MM.1S (cell line): ENCODE results near the gene METAP1D.

ENCODE experiments used
- DNase-seq: peaks from one replicate; pipeline ENCODE4 v3.0.0-alpha.2; 2015
- H2AFZ ChIP-seq: fragments of 300-600 bp; sonication (generic); 2 replicates; pipeline ENCODE4 v1.6.0; 2016; ENCODE audit warnings: antibody characterized with exemption, low read length
- H3F3A ChIP-seq: fragments of 300-600 bp; sonication (generic); 2 replicates; pipeline ENCODE4 v1.6.1; 2016; ENCODE audit warnings: mild to moderate bottlenecking, antibody characterized with exemption, low read length, moderate library complexity, mixed read lengths; ENCODE audit not compliant: insufficient read depth
- H3K27ac ChIP-seq: fragments of 300-600 bp; sonication (generic); 2 replicates; pipeline ENCODE4 v1.5.1; 2016; ENCODE audit warnings: mild to moderate bottlenecking, low read length
- H3K27me3 ChIP-seq: fragments of 300-600 bp; sonication (generic); replicated peaks from 2 replicates; pipeline ENCODE4 v1.6.0; 2016; ENCODE audit warnings: low read length; ENCODE audit not compliant: insufficient read depth
- H3K36me3 ChIP-seq: fragments of 300-600 bp; sonication (generic); replicated peaks from 2 replicates; pipeline ENCODE4 v1.6.1; 2016; ENCODE audit warnings: mild to moderate bottlenecking, low read length, mixed read lengths; ENCODE audit not compliant: insufficient read depth
- H3K4me1 ChIP-seq: fragments of 300-600 bp; sonication (generic); 2 replicates; pipeline ENCODE4 v1.6.1; 2016; ENCODE audit warnings: low read length, mixed read lengths
- H3K4me2 ChIP-seq: fragments of 300-600 bp; sonication (generic); 2 replicates; pipeline ENCODE4 v1.6.0; 2016; ENCODE audit warnings: low read depth, low read length
- H3K4me3 ChIP-seq: fragments of 300-600 bp; sonication (generic); 2 replicates; pipeline ENCODE4 v1.5.1; 2016; ENCODE audit warnings: low read length, mixed read lengths
- H3K79me2 ChIP-seq: fragments of 300-600 bp; sonication (generic); 2 replicates; pipeline ENCODE4 v1.6.1; 2016; ENCODE audit warnings: mixed run types, low read length, mixed read lengths
- H3K9ac ChIP-seq: fragments of 300-600 bp; sonication (generic); 2 replicates; pipeline ENCODE4 v1.6.1; 2016; ENCODE audit warnings: low read length, mixed read lengths
- H3K9me2 ChIP-seq: fragments of 300-600 bp; sonication (generic); replicated peaks from 2 replicates; pipeline ENCODE4 v1.6.1; 2016; ENCODE audit warnings: mild to moderate bottlenecking, low read length, mixed read lengths; ENCODE audit not compliant: insufficient read depth
- H3K9me3 ChIP-seq: fragments of 300-600 bp; sonication (generic); replicated peaks from 2 replicates; pipeline ENCODE4 v1.6.1; 2016; ENCODE audit warnings: mild to moderate bottlenecking, low read length, mixed read lengths; ENCODE audit not compliant: insufficient read depth
- H4K20me1 ChIP-seq: fragments of 300-600 bp; sonication (generic); 2 replicates; pipeline ENCODE4 v1.6.1; 2016; ENCODE audit warnings: mild to moderate bottlenecking, low read length, moderate library complexity, mixed read lengths; ENCODE audit not compliant: insufficient read depth
- CTCF ChIP-seq: fragments of 300-600 bp; sonication (generic); IDR thresholded peaks from 2 replicates; pipeline ENCODE4 v1.5.1; 2016; ENCODE audit warnings: antibody characterized with exemption, low read length, mixed read lengths
- EZH2 ChIP-seq: fragments of 300-600 bp; sonication (generic); optimal IDR thresholded peaks from 2 replicates; pipeline ENCODE3; 2017; ENCODE audit warnings: low read depth, mild to moderate bottlenecking, antibody characterized with exemption, low read length, mixed read lengths
- EZH2phosphoT487 ChIP-seq: fragments of 300-600 bp; sonication (generic); IDR thresholded peaks from 2 replicates; pipeline ENCODE4 v1.6.1; 2018; ENCODE audit warnings: antibody characterized with exemption, low read length

The METAP1D gene

GRCh38 chr2:172096626-172097547 is 97.1 kb downstream of the METAP1D start:
- Histone ChIP-seq H3K4me2 (no peak overlapping the region), H3K27me3 (peaks cover 98% of the 10 kb centered on the region), H3F3A (no peaks in the 10 kb centered on the region), H2AFZ (no peak overlapping the region), H4K20me1 (no peaks in the 10 kb centered on the region), H3K79me2 (no peaks in the 10 kb centered on the region), H3K27ac (no peak overlapping the region), H3K36me3 (no peaks in the 10 kb centered on the region), H3K4me1 (no peaks in the 10 kb centered on the region), H3K9me3 (no peaks in the 10 kb centered on the region), H3K4me3 (no peak overlapping the region), H3K9ac (no peak overlapping the region), H3K9me2 (no peaks in the 10 kb centered on the region)
- TF ChIP-seq EZH2 (no peak), EZH2phosphoT487 (no peak), CTCF (no peak)
- DNase-seq = no peak

- no peak overlapping the region for H3K4me3 ChIP-seq
- no peak for DNase-seq
- peaks cover 94% of the 10 kb centered on the region for H3K27me3 ChIP-seq
- H3K9ac ChIP-seq = no peak overlapping the region
- TF ChIP-seq EZH2phosphoT487 = no peak
- H3K36me3 ChIP-seq = no peaks in the 10 kb centered on the region
- H3K4me1 ChIP-seq = no peaks in the 10 kb centered on the region
- no peaks in the 10 kb centered on the region for H3K9me2 ChIP-seq
- H2AFZ ChIP-seq = no peak overlapping the region
- H4K20me1 ChIP-seq = no peaks in the 10 kb centered on the region
- H3K9me3 ChIP-seq = no peaks in the 10 kb centered on the region
- H3K79me2 ChIP-seq = no peaks in the 10 kb centered on the region
- H3K27ac ChIP-seq = no peak overlapping the region
- H3K4me2 ChIP-seq = no peak overlapping the region
- H3F3A ChIP-seq = no peaks in the 10 kb centered on the region
These were observed 97.9 kb downstream of the METAP1D start for GRCh38 chr2:172097557-172098131.

GRCh38 chr2:172098287-172098649 is 98.5 kb downstream of the METAP1D start:
- Histone ChIP-seq H2AFZ (no peak overlapping the region), H3K27me3 (peaks cover 88% of the 10 kb centered on the region)

More at GRCh38 chr2:172098287-172098649, 98.5 kb downstream of the METAP1D start:
- Histone ChIP-seq H3K9me3 (no peaks in the 10 kb centered on the region), H3K79me2 (no peaks in the 10 kb centered on the region), H3F3A (no peaks in the 10 kb centered on the region), H4K20me1 (no peaks in the 10 kb centered on the region), H3K4me3 (no peak overlapping the region), H3K27ac (no peak overlapping the region), H3K9me2 (no peaks in the 10 kb centered on the region), H3K4me1 (no peaks in the 10 kb centered on the region), H3K9ac (no peak overlapping the region), H3K4me2 (no peak overlapping the region), H3K36me3 (no peaks in the 10 kb centered on the region)
- DNase-seq = no peak
- no peak for TF ChIP-seq EZH2
- no peak for TF ChIP-seq CTCF
- no peak for TF ChIP-seq EZH2phosphoT487
